Endothelial cell of umbilical vein (primary cell): Measurements from ENCODE around the gene SAC3D1. TPM values are rescaled to one million over a fixed set of nuclear protein-coding genes. Genes with fewer than 3 reads are reported as not detected.

Experiments
- BruUV-seq: library from RNA; stranded (reverse); fragments of 400-500 nt; replicated peaks from 2 replicates; lab custom pipeline; 2021; lab: Mats Ljungman, UMichigan
- CTCF ChIA-PET: fragments of 300-600, 350-600 bp; sonication (Branson Sonifier 250); formaldehyde crosslinking; loops from one replicate; lab custom pipeline; 2021; ENCODE audit warnings: antibody characterized with exemption, inconsistent platforms; lab: Charles Lee
- POLR2A ChIA-PET: fragments of 300-600, 350-600 bp; sonication (Branson Sonifier 250); formaldehyde crosslinking; loops from one replicate; lab custom pipeline; 2021; ENCODE audit warnings: antibody characterized with exemption, inconsistent platforms; lab: Charles Lee
- DNase-seq: peaks from one replicate; pipeline ENCODE4 v3.0.0-alpha.2; 2011; ENCODE audit warnings: low read depth, low spot score
- FAIRE-seq: peaks from 2 replicates; lab custom pipeline; 2011; peaks lifted over from hg19 to GRCh38; lab: Jason Lieb, UNC
- H2AFZ ChIP-seq: 2 replicates; pipeline ENCODE4 v1.6.0; 2012; ENCODE audit warnings: low read depth, low read length, control low read depth, inconsistent platforms
- H3K27ac ChIP-seq: 2 replicates; pipeline ENCODE4 v1.5.1; 2011; ENCODE audit warnings: low read depth, mild to moderate bottlenecking, control low read depth, low read length, moderate library complexity; ENCODE audit not compliant: insufficient read depth
- H3K27me3 ChIP-seq, 2 experiments: 2 replicates each; pipeline versions ENCODE4 v1.6.0 to v1.6.1; 2011; ENCODE audit warnings: low read length in 2 of 2, mixed read lengths in 1 of 2; ENCODE audit not compliant: control insufficient read depth in 2 of 2, insufficient read depth in 2 of 2
- H3K36me3 ChIP-seq, 2 experiments: 2 replicates in 1 of 2; 3 replicates in 1 of 2; pipeline ENCODE4 v1.5.1; 2011; ENCODE audit warnings: low read length in 2 of 2, mild to moderate bottlenecking in 1 of 2, moderate library complexity in 1 of 2; ENCODE audit not compliant: control insufficient read depth in 2 of 2, insufficient read depth in 2 of 2; ENCODE audit errors: extremely low read depth in 1 of 2
- H3K4me1 ChIP-seq: 3 replicates; pipeline ENCODE4 v1.5.1; 2011; ENCODE audit warnings: mild to moderate bottlenecking, low read length; ENCODE audit not compliant: control insufficient read depth, insufficient read depth; ENCODE audit errors: extremely low read depth
- H3K4me2 ChIP-seq: 2 replicates; pipeline ENCODE4 v1.6.1; 2011; ENCODE audit warnings: low read length, control low read depth, mixed read lengths; ENCODE audit not compliant: insufficient read depth
- H3K4me3 ChIP-seq, 3 experiments: fragments of 200-600 bp in 1 of 3; sonication (generic), shearing (Covaris generic) in 1 of 3; replicated peaks in 1 of 3; 2 replicates each; pipeline ENCODE4 v1.5.1; 2011 to 2016; ENCODE audit warnings: control low read depth in 3 of 3, low read length in 3 of 3, mild to moderate bottlenecking in 2 of 3, inconsistent platforms in 1 of 3, low read depth in 1 of 3, moderate library complexity in 1 of 3; ENCODE audit not compliant: insufficient read depth in 1 of 3
- H3K79me2 ChIP-seq: 2 replicates; pipeline ENCODE4 v1.6.0; 2012; ENCODE audit warnings: low read length, inconsistent platforms; ENCODE audit not compliant: control insufficient read depth, insufficient read depth
- H3K9ac ChIP-seq: replicated peaks from 2 replicates; pipeline ENCODE3; 2011; ENCODE audit warnings: low read length, control low read depth; ENCODE audit not compliant: insufficient read depth; ENCODE audit errors: extremely low read depth
- H3K9me1 ChIP-seq: replicated peaks from 3 replicates; pipeline ENCODE4 v1.6.0; 2011; ENCODE audit warnings: mild to moderate bottlenecking, low read length; ENCODE audit not compliant: control insufficient read depth, insufficient read depth; ENCODE audit errors: extremely low read depth
- H3K9me3 ChIP-seq: replicated peaks from 2 replicates; pipeline ENCODE4 v1.5.1; 2012; ENCODE audit warnings: low read length, inconsistent platforms; ENCODE audit not compliant: control insufficient read depth, insufficient read depth
- H4K20me1 ChIP-seq: replicated peaks from 2 replicates; pipeline ENCODE3; 2011; ENCODE audit warnings: mild to moderate bottlenecking, low read length; ENCODE audit not compliant: control insufficient read depth, insufficient read depth; ENCODE audit errors: extremely low read depth
- EZH2 ChIP-seq: IDR thresholded peaks from 2 replicates; pipeline ENCODE4 v1.6.1; 2012; ENCODE audit warnings: borderline replicate concordance, low read depth, mild to moderate bottlenecking, moderate library complexity, low read length, inconsistent platforms; ENCODE audit not compliant: severe bottlenecking
- FOS ChIP-seq: IDR thresholded peaks from 2 replicates; pipeline ENCODE4 v1.6.1; 2011; ENCODE audit warnings: mild to moderate bottlenecking, low read length, moderate library complexity, borderline replicate concordance; ENCODE audit not compliant: insufficient read depth
- GATA2 ChIP-seq: IDR thresholded peaks from 2 replicates; pipeline ENCODE4 v1.7.0; 2011; ENCODE audit warnings: low read depth, mild to moderate bottlenecking, moderate library complexity, mixed read lengths, low read length; ENCODE audit not compliant: insufficient read length, insufficient read depth
- JUN ChIP-seq: IDR thresholded peaks from 2 replicates; pipeline ENCODE4 v1.6.1; 2011; ENCODE audit warnings: borderline replicate concordance, low read depth; ENCODE audit not compliant: insufficient read length, insufficient read depth
- MYC ChIP-seq: IDR thresholded peaks from one replicate; pipeline ENCODE4 v1.6.1; 2011; ENCODE audit warnings: mild to moderate bottlenecking, low read depth, low read length
- POLR2A ChIP-seq: IDR thresholded peaks from 2 replicates; pipeline ENCODE4 v1.6.1; 2012; ENCODE audit warnings: low read depth, mild to moderate bottlenecking, control low read depth, low read length
- POLR2AphosphoS5 ChIP-seq: IDR thresholded peaks from 2 replicates; pipeline ENCODE4 v1.6.1; 2012; ENCODE audit warnings: low read depth, mild to moderate bottlenecking, control low read depth, low read length, moderate library complexity; ENCODE audit not compliant: insufficient read depth
- dilution Hi-C: fragments of 300-500 bp; cut with MboI; formaldehyde crosslinking; loops from one replicate; pipeline ENCODE4 v1.15.0; 2019; ENCODE audit warnings: low sequenced_read_pairs; ENCODE audit not compliant: extremely low pct_ligation_motif_present
- intact Hi-C: fragments of 100-400 bp; cut with micrococcal nuclease; formaldehyde crosslinking; loops from one replicate; pipeline ENCODE4 v1.10.0; 2022
- polyA plus RNA-seq, 4 experiments: library from polyadenylated mRNA; depleted of rRNA in 3 of 4; stranded (reverse) in 3 of 4; unstranded in 1 of 4; fragments of >200 nt; gene quantifications; 2 replicates each; pipeline versions ENCODE4 v1.2.1 to v1.2.3, GENCODE V29; 2011 to 2012; ENCODE audit warnings: missing spikeins in 1 of 4
- total RNA-seq: library from RNA; stranded (reverse); gene quantifications from 2 replicates; pipeline ENCODE4 v1.2.3, GENCODE V29; 2021
- TF ChIP-seq, protein P1 (sequence below): IDR thresholded peaks from 2 replicates; pipeline ENCODE4 v1.6.1; 2011; ENCODE audit not compliant: insufficient read depth, insufficient read length
- TF ChIP-seq, protein P2 (sequence below), 2 donors: IDR thresholded peaks; 1 replicate in 1 of 2; 2 replicates in 1 of 2; pipeline ENCODE4 v1.5.1; 2011; ENCODE audit warnings: low read length in 2 of 2, mild to moderate bottlenecking in 2 of 2, moderate library complexity in 2 of 2, control low read depth in 1 of 2, inconsistent platforms in 1 of 2, low read depth in 1 of 2; ENCODE audit not compliant: insufficient read depth in 1 of 2; ENCODE audit errors: extremely low read depth in 1 of 2

The SAC3D1 gene
- total and polyA plus RNA-seq, 2 donors (not counting 3 experiments of a cell fraction or from before 2014, with no cell fraction given) = 16.6 to 17.0 TPM

DNA sequence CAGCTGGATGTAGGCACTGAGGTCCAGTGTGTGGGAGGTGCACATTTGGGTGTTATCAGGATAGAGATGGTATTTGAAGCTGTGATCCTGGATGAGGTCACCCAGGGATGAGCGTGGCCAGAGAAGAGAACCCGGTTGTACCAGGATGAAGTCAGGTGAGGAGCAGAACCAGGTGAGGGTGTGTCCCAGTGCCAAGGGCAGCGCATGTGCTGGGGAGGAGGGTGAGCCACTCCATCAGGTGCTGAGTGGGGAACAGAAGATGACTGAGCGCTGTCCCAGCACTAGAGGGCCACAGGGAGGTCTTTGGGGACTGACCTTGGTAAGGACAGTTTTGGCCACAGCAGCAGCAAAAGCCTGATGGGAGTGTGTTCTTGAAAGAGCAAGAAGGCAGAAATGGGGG is 24.3 kb upstream of the SAC3D1 start:
- H3K79me2 ChIP-seq = peaks cover 2% of the 10 kb centered on the region
- DNase-seq (no peak), FAIRE-seq (no peak)
- H4K20me1 ChIP-seq = no peaks in the 10 kb centered on the region
- intact Hi-C loops (no loop called here), dilution Hi-C loops (no loop called here)
- CTCF ChIA-PET = no interaction called here
- no peaks in the 10 kb centered on the region for H3K27me3 ChIP-seq
- H3K4me1 ChIP-seq = peaks cover 4% of the 10 kb centered on the region
- TF ChIP-seq, protein P1, sequence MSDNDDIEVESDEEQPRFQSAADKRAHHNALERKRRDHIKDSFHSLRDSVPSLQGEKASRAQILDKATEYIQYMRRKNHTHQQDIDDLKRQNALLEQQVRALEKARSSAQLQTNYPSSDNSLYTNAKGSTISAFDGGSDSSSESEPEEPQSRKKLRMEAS = no peak
- TF ChIP-seq GATA2 (no peak), POLR2A (no peak), FOS (no peak), EZH2 (no peak), MYC (no peak), JUN (no peak), POLR2AphosphoS5 (no peak)
- TF ChIP-seq, protein P2, sequence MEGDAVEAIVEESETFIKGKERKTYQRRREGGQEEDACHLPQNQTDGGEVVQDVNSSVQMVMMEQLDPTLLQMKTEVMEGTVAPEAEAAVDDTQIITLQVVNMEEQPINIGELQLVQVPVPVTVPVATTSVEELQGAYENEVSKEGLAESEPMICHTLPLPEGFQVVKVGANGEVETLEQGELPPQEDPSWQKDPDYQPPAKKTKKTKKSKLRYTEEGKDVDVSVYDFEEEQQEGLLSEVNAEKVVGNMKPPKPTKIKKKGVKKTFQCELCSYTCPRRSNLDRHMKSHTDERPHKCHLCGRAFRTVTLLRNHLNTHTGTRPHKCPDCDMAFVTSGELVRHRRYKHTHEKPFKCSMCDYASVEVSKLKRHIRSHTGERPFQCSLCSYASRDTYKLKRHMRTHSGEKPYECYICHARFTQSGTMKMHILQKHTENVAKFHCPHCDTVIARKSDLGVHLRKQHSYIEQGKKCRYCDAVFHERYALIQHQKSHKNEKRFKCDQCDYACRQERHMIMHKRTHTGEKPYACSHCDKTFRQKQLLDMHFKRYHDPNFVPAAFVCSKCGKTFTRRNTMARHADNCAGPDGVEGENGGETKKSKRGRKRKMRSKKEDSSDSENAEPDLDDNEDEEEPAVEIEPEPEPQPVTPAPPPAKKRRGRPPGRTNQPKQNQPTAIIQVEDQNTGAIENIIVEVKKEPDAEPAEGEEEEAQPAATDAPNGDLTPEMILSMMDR (IDR thresholded peaks at IDR 0.05; ENCODE audit: extremely low read depth in 1 of 2, insufficient read depth in 1 of 2, low read depth in 1 of 2, low read length in 2 of 2) = no peak
- BruUV-seq = no TSS peak
- H3K4me3 ChIP-seq = no peak overlapping the region
- H3K9ac ChIP-seq = no peak overlapping the region
- no peak overlapping the region for H3K4me2 ChIP-seq
- no peaks in the 10 kb centered on the region for H3K9me1 ChIP-seq
- H3K27ac ChIP-seq = no peak overlapping the region
- H3K9me3 ChIP-seq = no peaks in the 10 kb centered on the region
- POLR2A ChIA-PET = no interaction called here
- peaks cover 0 to 4% of the 10 kb centered on the region in 2 experiments for H3K36me3 ChIP-seq
- H2AFZ ChIP-seq = no peak overlapping the region
